OCI-LY1 (cell line): ENCODE measurements around the gene PLSCR4.
"Not testable (repeated sequence)": the region's sequence is repeated elsewhere in the genome, so short reads cannot be mapped to it uniquely, and the experiment has no call there.

Experiments
- H2AFZ ChIP-seq: fragments of 200-600 bp; sonication (generic), shearing (Covaris generic); 2 replicates; pipeline ENCODE4 v1.6.0; 2014; ENCODE audit warnings: antibody characterized with exemption, mild to moderate bottlenecking, low read length
- H3F3A ChIP-seq: fragments of 200-600 bp; sonication (generic), shearing (Covaris generic); 2 replicates; pipeline ENCODE4 v1.6.0; 2014; ENCODE audit warnings: mild to moderate bottlenecking, antibody characterized with exemption, low read length, moderate library complexity; ENCODE audit not compliant: insufficient read depth
- H3K27ac ChIP-seq: fragments of 200-600 bp; sonication (generic); 2 replicates; pipeline ENCODE4 v1.5.1; 2014; ENCODE audit warnings: low read length, mixed run types, mild to moderate bottlenecking, low read depth; ENCODE audit not compliant: poor library complexity, severe bottlenecking
- H3K27me3 ChIP-seq: fragments of 200-600 bp; sonication (generic); 2 replicates; pipeline ENCODE4 v1.6.0; 2014; ENCODE audit warnings: antibody characterized with exemption, mild to moderate bottlenecking, low read length, moderate library complexity; ENCODE audit not compliant: insufficient read depth
- H3K36me3 ChIP-seq: fragments of 200-600 bp; sonication (generic); 2 replicates; pipeline ENCODE4 v1.6.1; 2014; ENCODE audit warnings: mild to moderate bottlenecking, antibody characterized with exemption, low read length, moderate library complexity, mixed read lengths; ENCODE audit not compliant: insufficient read depth
- H3K4me1 ChIP-seq: fragments of 200-600 bp; sonication (generic); 2 replicates; pipeline ENCODE4 v1.5.1; 2014; ENCODE audit warnings: mild to moderate bottlenecking, low read length, moderate library complexity; ENCODE audit not compliant: insufficient read depth, severe bottlenecking
- H3K4me2 ChIP-seq: fragments of 200-600 bp; sonication (generic), shearing (Covaris generic); 2 replicates; pipeline ENCODE4 v1.6.1; 2014; ENCODE audit warnings: low read length
- H3K4me3 ChIP-seq: fragments of 200-600 bp; sonication (generic); 2 replicates; pipeline ENCODE4 v1.5.1; 2014; ENCODE audit warnings: low read length, low read depth, mild to moderate bottlenecking, mixed read lengths; ENCODE audit not compliant: poor library complexity, severe bottlenecking
- H3K79me2 ChIP-seq: fragments of 200-600 bp; shearing (Covaris generic); 2 replicates; pipeline ENCODE4 v1.6.1; 2016; ENCODE audit warnings: mixed run types, low read length, mixed read lengths; ENCODE audit not compliant: insufficient read depth
- H3K9ac ChIP-seq: fragments of 200-600 bp; sonication (generic), shearing (Covaris generic); 2 replicates; pipeline ENCODE4 v1.6.1; 2014; ENCODE audit warnings: mild to moderate bottlenecking, low read length, mixed read lengths
- H3K9me2 ChIP-seq: fragments of 200-600 bp; sonication (generic), shearing (Covaris generic); 2 replicates; pipeline ENCODE4 v1.6.1; 2014; ENCODE audit warnings: low read depth, mild to moderate bottlenecking, low read length, mixed read lengths
- H3K9me3 ChIP-seq: fragments of 200-600 bp; shearing (Covaris generic); 2 replicates; pipeline ENCODE4 v1.6.1; 2014; ENCODE audit warnings: low read length, mixed read lengths
- H4K20me1 ChIP-seq: fragments of 200-600 bp; sonication (generic), shearing (Covaris generic); 2 replicates; pipeline ENCODE4 v1.6.0; 2016; ENCODE audit warnings: mild to moderate bottlenecking, low read length; ENCODE audit not compliant: insufficient read depth
- CTCF ChIP-seq: fragments of 200-600 bp; sonication (generic), shearing (Covaris generic); IDR thresholded peaks from 2 replicates; pipeline ENCODE4 v1.5.1; 2017; ENCODE audit warnings: mild to moderate bottlenecking, antibody characterized with exemption, low read length, moderate library complexity, mixed read lengths
- EZH2 ChIP-seq: fragments of 200-600 bp; sonication (generic), shearing (Covaris generic); IDR thresholded peaks from 2 replicates; pipeline ENCODE4 v1.8.0; 2017; ENCODE audit warnings: borderline replicate concordance, mixed run types, mild to moderate bottlenecking, antibody characterized with exemption, low read length, moderate library complexity, mixed read lengths

Gene PLSCR4

GRCh38 chr3:146250449-146251382 lies at the start of gene PLSCR4:
Gene PLSCR4 (minus strand): TSS chr3:146251105. CDS start chr3:146222071, 29,034 bp downstream.
- H3K27me3 ChIP-seq, result no peaks in the 10 kb centered on the region
- no peaks in the 10 kb centered on the region for H3K79me2 ChIP-seq
- no peak within 1 kb of the TSS for H3K4me3 ChIP-seq
- H3K4me2 ChIP-seq, result no peak within 1 kb of the TSS
- no peaks in the 10 kb centered on the region for H3K36me3 ChIP-seq
- peaks cover 3% of the 10 kb centered on the region; the same call in 1 of the 2 replicates for H3K9me2 ChIP-seq
- H4K20me1 ChIP-seq, result no peaks in the 10 kb centered on the region
- H2AFZ ChIP-seq, result no peak within 1 kb of the TSS
- TF ChIP-seq CTCF (no peak), EZH2 (no peak)
- H3K27ac ChIP-seq, result no peak within 1 kb of the TSS
- H3K9ac ChIP-seq, result no peak within 1 kb of the TSS
- no peaks in the 10 kb centered on the region for H3K4me1 ChIP-seq
- no peaks in the 10 kb centered on the region for H3F3A ChIP-seq
- no peaks in the 10 kb centered on the region for H3K9me3 ChIP-seq

DNA sequence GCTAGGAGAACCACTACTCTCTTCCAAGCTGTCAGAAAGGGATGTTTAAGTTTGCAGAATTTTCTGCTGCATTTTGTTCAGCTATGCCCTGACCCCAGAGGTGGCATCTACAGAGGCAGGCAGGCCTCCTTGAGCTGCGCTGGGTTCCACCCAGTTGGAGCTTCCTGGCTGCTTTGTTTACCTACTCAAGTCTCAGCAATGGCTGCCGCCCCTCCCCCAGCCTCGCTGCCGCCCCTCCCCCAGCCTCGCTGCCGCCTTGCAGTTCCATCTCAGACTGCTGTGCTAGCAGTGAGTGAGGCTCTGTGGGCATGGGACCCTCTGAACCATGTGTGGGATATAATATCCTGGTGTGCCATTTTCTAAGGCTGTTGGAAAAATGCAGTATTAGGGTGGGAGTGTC lies 42.5 kb upstream of the PLSCR4 start:
- H3K4me1 ChIP-seq, H3K9me3 ChIP-seq, H3K4me2 ChIP-seq: not testable (repeated sequence)

DNA sequence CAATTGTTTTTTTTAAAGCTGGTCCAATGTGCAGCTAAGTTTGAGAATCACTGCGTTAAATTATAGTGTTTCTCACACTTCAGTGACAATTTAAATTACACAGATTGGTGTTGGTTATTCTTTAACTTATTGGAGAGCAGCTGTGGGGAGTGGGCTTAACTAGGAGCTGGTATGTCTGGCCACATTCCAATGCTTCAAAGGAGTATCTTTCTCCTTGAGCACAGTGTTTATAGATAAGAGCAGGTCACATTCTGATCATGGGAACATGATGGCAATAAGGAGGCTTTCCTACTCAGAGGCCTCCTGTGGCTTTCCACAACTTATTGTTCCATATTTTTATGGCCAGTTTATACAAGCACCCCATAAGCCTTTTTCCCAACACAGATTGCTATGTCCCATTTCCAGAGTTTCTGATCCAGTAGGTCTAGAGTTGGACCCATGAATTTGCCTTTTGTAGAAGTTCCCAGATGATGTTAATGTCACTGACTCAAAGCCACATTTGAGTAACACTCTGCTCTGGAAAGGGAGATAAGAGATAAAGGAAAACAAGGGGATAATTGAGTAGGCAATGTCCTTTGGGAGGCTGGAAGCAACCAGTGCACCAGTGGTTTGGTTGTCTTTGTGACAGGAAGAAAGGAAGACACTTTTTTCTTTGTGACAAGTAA lies 33.0 kb upstream of the PLSCR4 start:
- no peaks in the 10 kb centered on the region; the same call in 1 of the 2 replicates for H3F3A ChIP-seq
- H3K4me2 ChIP-seq, result no peak overlapping the region
- TF ChIP-seq EZH2, result no peak
- TF ChIP-seq CTCF, result no peak
- no peaks in the 10 kb centered on the region for H4K20me1 ChIP-seq
- H3K9me2 ChIP-seq, result 0 out of 2 replicates have a peak, but pooled peaks cover 7% of the 10 kb centered on the region
- H2AFZ ChIP-seq, result no peak overlapping the region
- no peaks in the 10 kb centered on the region for H3K4me1 ChIP-seq
- no peak overlapping the region for H3K9ac ChIP-seq
- no peaks in the 10 kb centered on the region for H3K79me2 ChIP-seq
- no peak overlapping the region for H3K4me3 ChIP-seq
- no peaks in the 10 kb centered on the region for H3K27me3 ChIP-seq
- H3K36me3 ChIP-seq, result no peaks in the 10 kb centered on the region
- H3K9me3 ChIP-seq, result no peaks in the 10 kb centered on the region
- H3K27ac ChIP-seq, result no peak overlapping the region

More for the DNA sequence above, 42.5 kb upstream of the PLSCR4 start:
- H3F3A ChIP-seq, H3K4me3 ChIP-seq, H3K9ac ChIP-seq, H4K20me1 ChIP-seq, H3K36me3 ChIP-seq, H3K27ac ChIP-seq, H3K27me3 ChIP-seq, H3K9me2 ChIP-seq, H3K79me2 ChIP-seq, H2AFZ ChIP-seq: not testable (repeated sequence)
